H54 (cell line): ENCODE data around the gene IL1A.

Source experiments
- DNase-seq: peaks from one replicate; pipeline ENCODE4 v3.0.0; 2011; ENCODE audit warnings: low spot score, mixed read lengths; ENCODE audit not compliant: insufficient read length
- FAIRE-seq: peaks from 3 replicates; lab custom pipeline; 2011; peaks lifted over from hg19 to GRCh38; lab: Jason Lieb, UNC
- POLR2A ChIP-seq: IDR thresholded peaks from 2 replicates; pipeline ENCODE4 v1.6.1; 2011; ENCODE audit warnings: low read depth, mild to moderate bottlenecking, low read length

Gene IL1A

DNA sequence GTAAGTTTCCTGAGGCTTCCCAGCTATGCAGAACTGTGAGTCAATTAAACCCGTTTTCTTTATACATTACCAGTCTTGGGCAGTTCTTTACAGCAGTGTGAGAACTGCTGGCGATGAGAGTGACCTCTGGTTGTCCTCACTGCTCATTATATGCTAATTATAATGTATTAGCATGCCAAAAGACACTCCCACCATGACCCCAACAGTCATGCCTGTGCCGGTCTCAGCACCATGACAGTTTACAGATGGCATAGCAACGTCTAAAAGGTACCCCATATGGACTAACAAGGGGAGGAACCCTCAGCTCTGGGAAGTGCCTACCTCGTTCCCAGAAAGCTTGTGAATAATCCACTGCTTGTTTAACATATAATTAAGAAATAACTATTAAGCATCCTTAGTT is 8.1 kb upstream of the IL1A start:
- DNase-seq (no peak), FAIRE-seq (no peak)
- no peak for TF ChIP-seq POLR2A

DNA sequence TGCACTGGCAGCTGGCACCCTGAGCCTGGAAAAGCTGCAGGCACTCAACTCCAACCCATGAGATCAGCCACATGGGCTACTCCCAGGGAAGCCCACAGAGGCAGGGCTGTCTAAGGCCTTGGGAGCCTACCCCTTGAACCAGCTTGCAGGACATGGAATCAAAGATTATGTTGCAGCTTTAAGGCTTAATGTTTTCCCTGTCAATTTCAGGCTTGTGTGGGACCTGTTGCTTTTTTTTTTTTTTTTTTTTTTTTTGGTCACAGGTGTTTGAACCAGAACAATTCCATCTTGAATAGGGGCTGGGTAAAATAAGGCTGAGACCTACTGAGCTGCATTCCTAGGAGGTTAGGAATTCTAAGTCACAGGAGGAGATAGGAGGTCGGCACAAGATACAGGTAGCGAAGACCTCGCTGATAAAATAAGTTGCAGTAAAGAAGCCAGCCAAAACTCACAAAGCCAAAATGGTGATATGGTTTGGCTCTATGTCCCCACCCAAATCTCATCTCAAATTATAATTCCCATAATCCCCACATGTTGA is 7.5 kb upstream of the IL1A start:
- FAIRE-seq (no peak), DNase-seq (no peak)
- no peak for TF ChIP-seq POLR2A

GRCh38 chr2:112791019-112791418 is 6.7 kb upstream of the IL1A start:
- no peak for TF ChIP-seq POLR2A
- DNase-seq: no peak
- FAIRE-seq: no peak

DNA sequence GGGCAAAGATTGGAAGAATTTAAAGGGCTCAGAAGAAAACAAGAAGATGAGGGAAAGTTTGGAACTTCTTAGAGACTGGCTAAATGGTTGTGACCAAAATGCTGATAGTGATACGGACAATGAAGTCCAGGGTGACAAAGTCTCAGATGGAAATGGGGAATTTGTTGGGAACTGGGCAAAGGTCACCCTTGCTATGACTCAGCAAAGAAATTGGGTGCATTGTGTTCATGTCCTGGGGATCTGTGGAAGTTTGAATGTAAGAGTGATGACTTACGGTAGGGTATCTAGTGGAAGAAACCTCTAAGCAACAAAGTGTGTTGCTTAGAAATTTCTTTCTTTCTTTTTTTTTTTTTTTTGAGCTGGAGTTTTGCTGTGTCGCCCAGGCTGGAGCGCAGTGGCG is 6.0 kb upstream of the IL1A start:
- DNase-seq (no peak), FAIRE-seq (no peak)
- TF ChIP-seq POLR2A: no peak

- no peak for DNase-seq
- FAIRE-seq: no peak
- TF ChIP-seq POLR2A: no peak
Measured at GRCh38 chr2:112789186-112789585, 4.9 kb upstream of the IL1A start.

GRCh38 chr2:112788653-112789052 is 4.4 kb upstream of the IL1A start:
- DNase-seq (no peak), FAIRE-seq (no peak)
- TF ChIP-seq POLR2A: no peak

GRCh38 chr2:112787729-112788393 is 3.6 kb upstream of the IL1A start:
- no peak for FAIRE-seq
- TF ChIP-seq POLR2A: no peak
- no peak for DNase-seq

- DNase-seq (no peak), FAIRE-seq (no peak)
- TF ChIP-seq POLR2A: no peak
Measured at GRCh38 chr2:112787294-112787693, 3.0 kb upstream of the IL1A start.

- DNase-seq: no peak
- no peak for TF ChIP-seq POLR2A
- no peak for FAIRE-seq
Measured at GRCh38 chr2:112783187-112783714, 1.0 kb downstream of the IL1A start.

DNA sequence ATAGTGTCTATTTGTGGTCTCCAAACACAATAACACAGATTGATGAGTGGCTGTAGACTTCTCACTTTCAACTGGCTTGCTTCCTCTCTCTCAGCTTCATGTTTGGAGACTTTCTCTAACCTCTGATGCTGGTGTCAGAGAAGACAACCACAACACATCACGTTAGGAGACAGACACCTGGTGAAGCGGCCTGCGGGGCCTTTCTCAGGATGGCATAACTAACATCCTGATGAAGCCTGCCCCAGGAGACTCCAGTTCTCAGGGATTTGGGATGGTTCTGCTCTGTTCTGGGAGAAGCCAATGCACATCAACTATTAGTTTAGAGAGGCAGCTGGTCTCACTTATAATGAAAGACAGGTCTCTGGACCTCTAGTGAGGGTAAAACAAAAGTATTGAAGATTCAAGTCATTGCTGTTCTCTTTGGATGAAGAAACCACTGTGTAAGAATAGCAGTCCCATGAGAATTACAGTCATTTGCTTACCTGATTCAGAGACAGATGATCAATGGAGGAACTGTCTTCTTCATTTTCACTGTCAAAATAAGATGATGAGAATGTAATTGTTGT is 2.0 kb downstream of the IL1A start:
- FAIRE-seq (no peak), DNase-seq (no peak)
- TF ChIP-seq POLR2A: no peak

- FAIRE-seq: no peak
- no peak for TF ChIP-seq POLR2A
- DNase-seq: no peak
Measured at GRCh38 chr2:112779598-112779997, 4.7 kb downstream of the IL1A start.

- DNase-seq (no peak), FAIRE-seq (no peak)
- no peak for TF ChIP-seq POLR2A
Measured at GRCh38 chr2:112777036-112777435, 7.3 kb downstream of the IL1A start.

GRCh38 chr2:112776113-112776512 is 8.2 kb downstream of the IL1A start:
- FAIRE-seq (no peak), DNase-seq (no peak)
- TF ChIP-seq POLR2A: no peak

DNA sequence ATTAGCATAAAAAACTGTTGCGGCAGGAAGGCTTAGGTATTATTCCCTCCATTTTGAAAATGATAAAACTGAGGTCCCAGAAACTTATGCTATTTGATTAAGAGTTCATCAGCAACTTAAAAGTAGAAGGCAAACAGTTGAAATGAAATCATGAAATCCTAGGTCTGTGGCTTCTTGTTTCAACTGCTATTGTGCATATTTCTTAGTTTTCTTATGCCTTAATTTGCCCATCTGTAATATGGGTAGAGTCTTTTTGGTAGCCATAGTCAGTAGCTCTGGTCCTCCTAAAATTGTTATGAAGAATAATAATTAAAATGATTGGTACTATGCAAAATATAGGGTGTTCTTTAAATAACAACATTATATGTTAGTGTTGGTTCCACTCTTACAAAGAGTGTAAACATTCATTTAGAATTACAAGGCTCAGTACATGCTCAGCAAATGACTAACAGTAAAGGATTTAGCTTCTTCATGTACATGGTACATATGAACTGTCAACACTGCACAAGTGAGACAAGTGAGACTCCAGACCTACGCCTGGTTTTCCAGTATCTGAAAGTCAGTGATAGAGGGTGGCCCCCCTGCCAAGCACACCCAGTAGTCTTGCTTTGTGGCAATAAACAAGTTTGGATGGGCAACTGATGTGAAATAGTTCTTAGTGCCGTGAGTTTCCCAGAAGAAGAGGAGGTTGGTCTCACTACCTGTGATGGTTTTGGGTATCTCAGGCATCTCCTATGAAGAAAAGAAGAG is 9.6 kb downstream of the IL1A start:
- FAIRE-seq: no peak
- TF ChIP-seq POLR2A: no peak
- no peak for DNase-seq
